HFF-Myc (cell line): Measurements from ENCODE around the gene SLC25A1.
A peak's percentile ranks its signal among the peaks of the same experiment; 100 is the strongest.

Experiments
- DNase-seq: peaks from one replicate; pipeline ENCODE4 v3.0.0-alpha.2; 2011; ENCODE audit warnings: low read depth; ENCODE audit errors: extremely low read depth
- H3K4me3 ChIP-seq: replicated peaks from 2 replicates; pipeline ENCODE4 v1.5.1; 2011; ENCODE audit warnings: low read depth, mild to moderate bottlenecking, control low read depth, low read length
- CTCF ChIP-seq: IDR thresholded peaks from 2 replicates; pipeline ENCODE4 v1.5.1; 2012; ENCODE audit warnings: mild to moderate bottlenecking, low read depth, low read length, control low read depth; ENCODE audit errors: missing control alignments

Gene SLC25A1

GRCh38 chr22:19172213-19173046 lies 6.1 kb downstream of the SLC25A1 start:
- no peak for TF ChIP-seq CTCF
- no peak for DNase-seq
- H3K4me3 ChIP-seq, result peak overlapping the region; percentile 94

GRCh38 chr22:19169947-19170318 lies 8.6 kb downstream of the SLC25A1 start:
- TF ChIP-seq CTCF, result no peak
- H3K4me3 ChIP-seq, result no peak overlapping the region; the same call in 1 of the 2 replicates
- DNase-seq, result no peak

GRCh38 chr22:19169002-19169946 lies 9.3 kb downstream of the SLC25A1 start:
- TF ChIP-seq CTCF, result no peak
- peak overlapping the region; percentile 31 for H3K4me3 ChIP-seq
- no peak for DNase-seq

GRCh38 chr22:19168088-19168890 lies 10.2 kb downstream of the SLC25A1 start:
- no peak overlapping the region for H3K4me3 ChIP-seq
- TF ChIP-seq CTCF, result no peak
- no peak for DNase-seq

GRCh38 chr22:19167106-19167869 lies 11.2 kb downstream of the SLC25A1 start:
- no peak overlapping the region for H3K4me3 ChIP-seq
- no peak for TF ChIP-seq CTCF
- DNase-seq, result no peak

- no peak for DNase-seq
- TF ChIP-seq CTCF, result no peak
These were observed 12.1 kb downstream of the SLC25A1 start for GRCh38 chr22:19166421-19166820.

More at GRCh38 chr22:19166421-19166820, 12.1 kb downstream of the SLC25A1 start:
- no peak overlapping the region for H3K4me3 ChIP-seq
